ENCODE measurements around the gene INCENP. TPM values are rescaled to one million over a fixed set of nuclear protein-coding genes. Genes with fewer than 3 reads are reported as not detected.

The INCENP gene
- total and polyA plus RNA-seq, 2 of the 13 experiments (the other 11 are each of a cell fraction or from before 2014, with no cell fraction given) = 14.1 to 37.3 TPM

DNA sequence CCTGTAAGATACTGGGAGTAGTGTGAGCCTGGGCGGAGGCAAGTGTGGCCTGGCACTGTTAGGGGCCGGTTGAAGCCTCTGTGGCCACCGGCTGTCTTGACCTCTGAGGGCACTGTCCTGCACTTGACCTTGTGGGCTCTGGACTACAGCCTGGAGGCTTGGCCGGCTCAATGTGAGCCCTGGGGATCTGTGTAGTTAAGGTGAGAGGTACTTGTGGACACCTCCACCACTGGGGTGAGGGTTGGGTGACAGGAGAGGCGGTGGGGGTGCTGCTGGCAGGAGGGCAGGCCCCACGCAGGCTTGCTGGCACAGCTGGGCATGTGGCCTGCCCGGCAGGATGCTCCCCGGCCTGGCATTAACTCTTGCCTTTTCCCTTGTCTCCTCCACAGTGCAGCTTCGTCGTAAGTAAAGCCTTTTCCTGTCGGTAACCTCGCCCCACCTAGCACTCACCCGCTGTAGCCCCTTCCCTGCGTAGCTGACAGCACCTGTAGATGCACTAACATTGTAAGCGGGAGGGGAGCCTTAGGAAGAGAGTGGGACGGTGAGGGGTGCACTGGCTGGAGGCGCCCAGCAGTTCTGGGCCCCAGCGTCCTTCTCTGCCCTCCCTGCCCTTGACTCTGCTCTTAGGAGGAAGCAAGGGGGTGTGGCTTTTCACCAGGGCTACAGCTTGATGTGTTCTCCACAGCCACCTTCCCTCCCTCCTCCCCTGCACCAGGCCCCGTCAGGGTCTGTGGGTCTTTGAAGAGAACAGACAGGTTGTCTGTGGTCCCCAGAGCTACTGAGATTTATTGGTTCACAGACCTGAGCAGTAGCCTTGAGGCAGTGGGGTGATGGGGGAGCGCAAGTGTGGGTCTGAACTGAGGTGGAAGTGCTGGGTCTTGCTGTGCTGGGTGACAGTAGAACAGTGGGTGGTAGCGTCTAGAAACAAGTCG, 17.6 kb downstream of the INCENP start:
- H3K4me3 ChIP-seq (replicated peaks in 1 of 3; ENCODE audit: insufficient read depth in 1 of 3, low read depth in 2 of 3, low read length in 3 of 3) = no peak overlapping the region
- no peaks in the 10 kb centered on the region for H3K4me1 ChIP-seq (ENCODE audit: insufficient read depth, low read length)
- no peak overlapping the region for H3K9ac ChIP-seq (ENCODE audit: insufficient read depth, low read depth, low read length)
- no peak for FAIRE-seq
- TF ChIP-seq SMC3 (IDR thresholded peaks at IDR 0.05; ENCODE audit: low read length) (no peak), ZFP1 (CRISPR knock-in tag; IDR thresholded peaks at IDR 0.05) (no peak), HMG20B (CRISPR knock-in tag; conservative IDR thresholded peaks at IDR 0.05) (no peak)
- TF ChIP-seq, protein P1, sequence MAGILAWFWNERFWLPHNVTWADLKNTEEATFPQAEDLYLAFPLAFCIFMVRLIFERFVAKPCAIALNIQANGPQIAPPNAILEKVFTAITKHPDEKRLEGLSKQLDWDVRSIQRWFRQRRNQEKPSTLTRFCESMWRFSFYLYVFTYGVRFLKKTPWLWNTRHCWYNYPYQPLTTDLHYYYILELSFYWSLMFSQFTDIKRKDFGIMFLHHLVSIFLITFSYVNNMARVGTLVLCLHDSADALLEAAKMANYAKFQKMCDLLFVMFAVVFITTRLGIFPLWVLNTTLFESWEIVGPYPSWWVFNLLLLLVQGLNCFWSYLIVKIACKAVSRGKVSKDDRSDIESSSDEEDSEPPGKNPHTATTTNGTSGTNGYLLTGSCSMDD (CRISPR knock-in tag; IDR thresholded peaks at IDR 0.05) = no peak
- H3K4me2 ChIP-seq (ENCODE audit: low read depth, low read length) = no peak overlapping the region
- no peaks in the 10 kb centered on the region for H3K9me3 ChIP-seq (ENCODE audit: low read length)
- 93% methylated on average over 17 of the region's 22 CpGs for WGBS (ENCODE audit: low lambda C conversion rate)
- H2AFZ ChIP-seq (ENCODE audit: low read length) = no peak overlapping the region
- peaks cover 2% of the 10 kb centered on the region; the same call in 1 of the 2 replicates for H4K20me1 ChIP-seq (ENCODE audit: insufficient read depth, low read length)
- ATAC-seq = no peak
- peaks cover 41 to 77% of the 10 kb centered on the region in 2 experiments; a peak in 4 of 5 replicates for H3K36me3 ChIP-seq (replicated peaks in 1 of 2; ENCODE audit: control insufficient read depth in 1 of 2, insufficient read depth in 2 of 2, low read length in 2 of 2)
- no peak overlapping the region for H3K27ac ChIP-seq (ENCODE audit: extremely low read length, insufficient read depth, low read length)
- ChIA-PET CTCF (ENCODE audit: low intra/inter-chr PET ratio, low total read pairs) (no interaction called here), POLR2A (no interaction called here)
- no peaks in the 10 kb centered on the region for H3K79me2 ChIP-seq (ENCODE audit: insufficient read depth, low read length)
- DNase-seq (ENCODE audit: low spot score) = no peak
- no TSS peak for BruUV-seq (replicated peaks)
- intact Hi-C loops (cut with micrococcal nuclease; ENCODE audit: unreplicated experiment) (no loop called here), in situ Hi-C loops (cut with HindIII; ENCODE audit: extremely low pct_ligation_motif_present, low pct_unique_long_range_greater_than_20kb) (no loop called here)
- H3K27me3 ChIP-seq (ENCODE audit: control insufficient read depth in 1 of 2, insufficient read depth in 2 of 2, low read length in 2 of 2) = no peaks in the 10 kb centered on the region

DNA sequence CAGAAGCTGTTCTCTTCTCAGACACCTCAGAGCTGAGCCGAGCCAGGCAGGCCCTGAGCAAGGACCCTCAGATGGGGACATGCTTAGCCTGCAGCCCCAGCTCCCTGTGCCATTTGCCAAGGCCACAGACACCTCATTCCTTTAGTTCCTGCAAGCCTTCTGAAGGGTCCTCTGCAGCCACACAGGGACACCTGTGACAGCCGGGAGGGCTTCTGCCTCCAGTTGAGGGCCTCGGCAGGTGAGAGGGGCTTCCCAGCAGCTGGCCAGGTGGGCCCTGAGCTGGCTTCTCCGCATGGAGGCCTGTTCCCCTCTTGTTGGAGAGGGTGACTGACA, 18.2 kb downstream of the INCENP start:
- POLR2A ChIA-PET = no interaction called here
- no peak for ATAC-seq
- no peak for TF ChIP-seq ZBTB42 (CRISPR knock-in tag; IDR thresholded peaks at IDR 0.05)
- TF ChIP-seq TOE1 (CRISPR knock-in tag; IDR thresholded peaks at IDR 0.05) = no peak
- no peak for TF ChIP-seq CCDC6 (CRISPR knock-in tag; IDR thresholded peaks at IDR 0.05)
- no peak for TF ChIP-seq ZNF441 (CRISPR knock-in tag; IDR thresholded peaks at IDR 0.05; ENCODE audit: borderline replicate concordance)
- TF ChIP-seq, protein P2, sequence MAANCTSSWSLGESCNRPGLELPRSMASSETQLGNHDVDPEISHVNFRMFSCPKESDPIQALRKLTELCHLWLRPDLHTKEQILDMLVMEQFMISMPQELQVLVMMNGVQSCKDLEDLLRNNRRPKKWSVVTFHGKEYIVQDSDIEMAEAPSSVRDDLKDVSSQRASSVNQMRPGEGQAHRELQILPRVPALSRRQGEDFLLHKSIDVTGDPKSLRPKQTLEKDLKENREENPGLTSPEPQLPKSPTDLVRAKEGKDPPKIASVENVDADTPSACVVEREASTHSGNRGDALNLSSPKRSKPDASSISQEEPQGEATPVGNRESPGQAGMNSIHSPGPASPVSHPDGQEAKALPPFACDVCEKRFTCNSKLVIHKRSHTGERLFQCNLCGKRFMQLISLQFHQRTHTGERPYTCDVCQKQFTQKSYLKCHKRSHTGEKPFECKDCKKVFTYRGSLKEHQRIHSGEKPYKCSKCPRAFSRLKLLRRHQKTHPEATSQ (CRISPR knock-in tag; IDR thresholded peaks at IDR 0.05; ENCODE audit: borderline replicate concordance) = no peak
- no peak for TF ChIP-seq MAF1 (CRISPR knock-in tag; IDR thresholded peaks at IDR 0.05; ENCODE audit: borderline replicate concordance)
- no peak for TF ChIP-seq ZSCAN20 (CRISPR knock-in tag; IDR thresholded peaks at IDR 0.05; ENCODE audit: borderline replicate concordance)
- TF ChIP-seq U2AF1 (optimal IDR thresholded peaks at IDR 0.05; ENCODE audit: low read depth, low read length) = no peak
- TF ChIP-seq, protein P3, sequence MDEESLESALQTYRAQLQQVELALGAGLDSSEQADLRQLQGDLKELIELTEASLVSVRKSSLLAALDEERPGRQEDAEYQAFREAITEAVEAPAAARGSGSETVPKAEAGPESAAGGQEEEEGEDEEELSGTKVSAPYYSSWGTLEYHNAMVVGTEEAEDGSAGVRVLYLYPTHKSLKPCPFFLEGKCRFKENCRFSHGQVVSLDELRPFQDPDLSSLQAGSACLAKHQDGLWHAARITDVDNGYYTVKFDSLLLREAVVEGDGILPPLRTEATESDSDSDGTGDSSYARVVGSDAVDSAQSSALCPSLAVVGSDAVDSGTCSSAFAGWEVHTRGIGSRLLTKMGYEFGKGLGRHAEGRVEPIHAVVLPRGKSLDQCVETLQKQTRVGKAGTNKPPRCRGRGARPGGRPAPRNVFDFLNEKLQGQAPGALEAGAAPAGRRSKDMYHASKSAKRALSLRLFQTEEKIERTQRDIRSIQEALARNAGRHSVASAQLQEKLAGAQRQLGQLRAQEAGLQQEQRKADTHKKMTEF (CRISPR knock-in tag; IDR thresholded peaks at IDR 0.05) = no peak
- no peak for TF ChIP-seq NR2F6 (IDR thresholded peaks at IDR 0.05)
- TF ChIP-seq NR2F6 (CRISPR knock-in tag; IDR thresholded peaks at IDR 0.05) = no peak
- TF ChIP-seq PRMT3 (CRISPR knock-in tag; IDR thresholded peaks at IDR 0.05; ENCODE audit: borderline replicate concordance, low read depth) = no peak

More for the DNA sequence above, 18.2 kb downstream of the INCENP start:
- Histone ChIP-seq H3K27ac (ENCODE audit: extremely low read length, insufficient read depth, low read length) (no peak overlapping the region), H3K4me2 (ENCODE audit: low read depth, low read length) (no peak overlapping the region), H3K9me3 (ENCODE audit: low read length) (no peaks in the 10 kb centered on the region), H3K4me1 (ENCODE audit: insufficient read depth, low read length) (no peaks in the 10 kb centered on the region), H3K9ac (ENCODE audit: insufficient read depth, low read depth, low read length) (no peak overlapping the region), H3K27me3 (ENCODE audit: control insufficient read depth in 1 of 2, insufficient read depth in 2 of 2, low read length in 2 of 2) (no peaks in the 10 kb centered on the region), H3K36me3 (replicated peaks in 1 of 2; ENCODE audit: control insufficient read depth in 1 of 2, insufficient read depth in 2 of 2, low read length in 2 of 2) (peaks cover 43 to 82% of the 10 kb centered on the region in 2 experiments; a peak in 4 of 5 replicates), H4K20me1 (ENCODE audit: insufficient read depth, low read length) (peaks cover 2% of the 10 kb centered on the region; the same call in 1 of the 2 replicates), H3K4me3 (replicated peaks in 1 of 3; ENCODE audit: insufficient read depth in 1 of 3, low read depth in 2 of 3, low read length in 3 of 3) (no peak overlapping the region), H2AFZ (ENCODE audit: low read length) (no peak overlapping the region), H3K79me2 (ENCODE audit: insufficient read depth, low read length) (no peaks in the 10 kb centered on the region)
- no TSS peak for BruUV-seq (replicated peaks)
- 100% methylated on average over 1 of the region's 4 CpGs for WGBS (ENCODE audit: low lambda C conversion rate)
- in situ Hi-C loops (cut with HindIII; ENCODE audit: extremely low pct_ligation_motif_present, low pct_unique_long_range_greater_than_20kb) = no loop called here
- CTCF ChIA-PET (ENCODE audit: low intra/inter-chr PET ratio, low total read pairs) = no interaction called here
- intact Hi-C loops (cut with micrococcal nuclease; ENCODE audit: unreplicated experiment) = no loop called here
- DNase-seq (ENCODE audit: low spot score) (no peak), FAIRE-seq (no peak)

Data from HepG2 (cell line).